Loucy (cell line): ENCODE results near the gene RHOT2.

Source experiments
- H2AFZ ChIP-seq: fragments of 200-600 bp; sonication (generic); 2 replicates; pipeline ENCODE4 v1.6.0; 2016; ENCODE audit warnings: antibody characterized with exemption, mild to moderate bottlenecking, low read length, moderate library complexity
- H3F3A ChIP-seq: fragments of 200-600 bp; 2 replicates; pipeline ENCODE4 v1.6.0; 2016; ENCODE audit warnings: antibody characterized with exemption, low read depth, mild to moderate bottlenecking
- H3K27me3 ChIP-seq: fragments of 200-600 bp; sonication (generic); 2 replicates; pipeline ENCODE4 v1.6.1; 2014; ENCODE audit warnings: low read length, mild to moderate bottlenecking; ENCODE audit not compliant: insufficient read depth, poor library complexity, severe bottlenecking
- H3K36me3 ChIP-seq: fragments of 200-600 bp; sonication (generic); 2 replicates; pipeline ENCODE4 v1.6.1; 2016; ENCODE audit warnings: low read length; ENCODE audit not compliant: insufficient read depth
- H3K4me1 ChIP-seq: fragments of 200-600 bp; sonication (generic); 2 replicates; pipeline ENCODE4 v1.5.1; 2014; ENCODE audit warnings: low read length, mild to moderate bottlenecking; ENCODE audit not compliant: insufficient read depth, poor library complexity, severe bottlenecking
- H3K4me2 ChIP-seq: fragments of 200-600 bp; sonication (generic); 2 replicates; pipeline ENCODE4 v1.6.0; 2014; ENCODE audit warnings: antibody characterized with exemption, low read length, low read depth, mild to moderate bottlenecking; ENCODE audit not compliant: poor library complexity, severe bottlenecking
- H3K4me3 ChIP-seq: fragments of 200-600 bp; sonication (generic); 2 replicates; pipeline ENCODE4 v1.5.1; 2014; ENCODE audit warnings: low read length, mild to moderate bottlenecking, mixed read lengths; ENCODE audit not compliant: poor library complexity, severe bottlenecking
- H3K79me2 ChIP-seq: fragments of 200-600 bp; sonication (generic); 2 replicates; pipeline ENCODE4 v1.6.1; 2014; ENCODE audit warnings: low read length; ENCODE audit not compliant: insufficient read depth
- H3K9ac ChIP-seq: fragments of 200-600 bp; sonication (generic); 2 replicates; pipeline ENCODE4 v1.6.0; 2014; ENCODE audit warnings: mild to moderate bottlenecking, low read depth, low read length, moderate library complexity; ENCODE audit not compliant: poor library complexity, severe bottlenecking
- H3K9me2 ChIP-seq: fragments of 200-600 bp; sonication (generic); replicated peaks from 2 replicates; pipeline ENCODE4 v1.6.1; 2016; ENCODE audit warnings: low read depth, low read length, mixed read lengths
- H3K9me3 ChIP-seq: fragments of 200-600 bp; sonication (generic); 2 replicates; pipeline ENCODE4 v1.6.1; 2014; ENCODE audit warnings: mild to moderate bottlenecking, antibody characterized with exemption, low read length, low read depth; ENCODE audit not compliant: insufficient read depth
- H4K20me1 ChIP-seq: fragments of 200-600 bp; sonication (generic); 2 replicates; pipeline ENCODE4 v1.6.0; 2014; ENCODE audit warnings: antibody characterized with exemption, low read length, mild to moderate bottlenecking; ENCODE audit not compliant: insufficient read depth, poor library complexity, severe bottlenecking
- EZH2phosphoT487 ChIP-seq: fragments of 200-600 bp; IDR thresholded peaks from 2 replicates; pipeline ENCODE4 v1.6.1; 2018; ENCODE audit warnings: antibody characterized with exemption, mild to moderate bottlenecking, moderate library complexity, borderline replicate concordance
- TF ChIP-seq, protein P1 (sequence below): fragments of 200-600 bp; sonication (generic); conservative IDR thresholded peaks from 2 replicates; pipeline ENCODE4 v1.5.1; 2014; ENCODE audit warnings: mild to moderate bottlenecking, antibody characterized with exemption, low read length

Gene RHOT2

DNA sequence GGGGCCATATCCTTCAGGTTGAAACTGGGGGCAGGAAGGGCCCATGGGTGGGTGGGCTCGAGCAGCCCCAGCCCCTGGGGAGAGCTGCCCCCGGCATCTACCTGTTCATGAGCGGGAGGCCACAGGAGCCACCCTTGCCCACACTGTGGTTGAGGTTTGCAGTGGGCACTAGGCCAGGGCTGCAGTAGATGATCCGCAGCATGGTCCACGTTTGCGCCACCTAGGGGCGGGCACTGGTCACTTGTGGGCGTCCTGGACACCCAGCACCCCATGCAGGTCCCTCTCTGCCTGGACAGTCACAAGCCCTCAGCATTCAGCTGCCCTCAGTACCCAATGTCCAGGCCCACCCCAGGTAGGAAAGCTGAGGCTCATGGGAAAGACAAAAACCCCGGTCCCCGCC, 18.0 kb downstream of the RHOT2 start:
- H4K20me1 ChIP-seq, result peaks cover 2% of the 10 kb centered on the region
- no peaks in the 10 kb centered on the region for H3K36me3 ChIP-seq
- H2AFZ ChIP-seq, result no peak overlapping the region
- no peak overlapping the region for H3K4me3 ChIP-seq
- H3K4me1 ChIP-seq, result peaks cover 9% of the 10 kb centered on the region
- no peak overlapping the region for H3K4me2 ChIP-seq
- no peaks in the 10 kb centered on the region for H3K27me3 ChIP-seq
- H3K9me3 ChIP-seq, result no peaks in the 10 kb centered on the region
- no peaks in the 10 kb centered on the region for H3K9me2 ChIP-seq
- no peak overlapping the region for H3K9ac ChIP-seq
- H3F3A ChIP-seq, result no peaks in the 10 kb centered on the region
- peaks cover 20% of the 10 kb centered on the region for H3K79me2 ChIP-seq
- TF ChIP-seq EZH2phosphoT487, result no peak
- TF ChIP-seq, protein P1, sequence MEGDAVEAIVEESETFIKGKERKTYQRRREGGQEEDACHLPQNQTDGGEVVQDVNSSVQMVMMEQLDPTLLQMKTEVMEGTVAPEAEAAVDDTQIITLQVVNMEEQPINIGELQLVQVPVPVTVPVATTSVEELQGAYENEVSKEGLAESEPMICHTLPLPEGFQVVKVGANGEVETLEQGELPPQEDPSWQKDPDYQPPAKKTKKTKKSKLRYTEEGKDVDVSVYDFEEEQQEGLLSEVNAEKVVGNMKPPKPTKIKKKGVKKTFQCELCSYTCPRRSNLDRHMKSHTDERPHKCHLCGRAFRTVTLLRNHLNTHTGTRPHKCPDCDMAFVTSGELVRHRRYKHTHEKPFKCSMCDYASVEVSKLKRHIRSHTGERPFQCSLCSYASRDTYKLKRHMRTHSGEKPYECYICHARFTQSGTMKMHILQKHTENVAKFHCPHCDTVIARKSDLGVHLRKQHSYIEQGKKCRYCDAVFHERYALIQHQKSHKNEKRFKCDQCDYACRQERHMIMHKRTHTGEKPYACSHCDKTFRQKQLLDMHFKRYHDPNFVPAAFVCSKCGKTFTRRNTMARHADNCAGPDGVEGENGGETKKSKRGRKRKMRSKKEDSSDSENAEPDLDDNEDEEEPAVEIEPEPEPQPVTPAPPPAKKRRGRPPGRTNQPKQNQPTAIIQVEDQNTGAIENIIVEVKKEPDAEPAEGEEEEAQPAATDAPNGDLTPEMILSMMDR, result peak; percentile 45

DNA sequence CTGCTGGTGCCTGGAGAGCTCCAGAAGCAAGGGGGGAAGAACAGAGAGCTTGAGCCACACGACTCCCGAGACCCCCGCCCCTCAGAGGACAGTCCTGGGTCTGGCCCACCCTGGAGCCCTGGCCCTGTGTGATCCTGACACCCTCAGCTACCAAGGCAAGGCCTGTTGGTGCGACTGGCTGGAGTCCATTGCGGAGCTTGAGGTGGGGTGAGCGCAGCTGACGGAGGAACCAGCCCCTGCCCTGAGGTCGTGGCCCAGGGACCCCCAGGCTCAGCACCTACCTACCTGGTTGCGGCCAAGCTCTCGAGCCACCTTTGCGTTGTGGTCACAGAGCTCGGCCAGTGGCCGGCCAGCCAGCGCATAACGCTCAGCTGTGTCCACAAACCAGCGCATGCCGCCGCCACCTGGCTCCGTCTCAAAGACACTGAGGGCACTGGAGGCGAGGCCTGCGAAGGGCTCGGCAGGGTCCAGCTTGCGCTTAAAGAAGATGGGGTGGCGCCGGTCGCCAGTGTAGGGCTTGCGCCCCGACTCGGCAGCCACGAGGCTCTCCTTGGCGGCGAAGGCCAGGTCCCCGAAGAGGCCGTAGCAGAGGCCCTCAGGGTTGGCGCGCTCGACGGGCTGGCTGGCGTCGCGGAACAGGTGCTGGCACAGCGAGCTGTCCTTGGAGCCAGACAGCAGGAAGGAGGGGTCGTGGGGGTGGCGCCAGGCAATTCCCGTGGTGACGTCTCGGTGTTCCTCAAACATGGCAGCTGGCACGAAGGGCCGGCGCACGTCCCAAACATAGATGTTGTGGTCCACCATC, 18.7 kb downstream of the RHOT2 start:
- Histone ChIP-seq H3F3A (no peaks in the 10 kb centered on the region), H3K79me2 (peaks cover 13% of the 10 kb centered on the region), H4K20me1 (no peaks in the 10 kb centered on the region), H3K9me3 (no peaks in the 10 kb centered on the region), H3K4me1 (peaks cover 9% of the 10 kb centered on the region), H3K36me3 (no peaks in the 10 kb centered on the region), H3K4me3 (no peak overlapping the region), H3K9ac (no peak overlapping the region), H3K4me2 (no peak overlapping the region), H2AFZ (no peak overlapping the region), H3K27me3 (no peaks in the 10 kb centered on the region), H3K9me2 (no peaks in the 10 kb centered on the region)
- TF ChIP-seq, protein P1, result no peak
- no peak for TF ChIP-seq EZH2phosphoT487

DNA sequence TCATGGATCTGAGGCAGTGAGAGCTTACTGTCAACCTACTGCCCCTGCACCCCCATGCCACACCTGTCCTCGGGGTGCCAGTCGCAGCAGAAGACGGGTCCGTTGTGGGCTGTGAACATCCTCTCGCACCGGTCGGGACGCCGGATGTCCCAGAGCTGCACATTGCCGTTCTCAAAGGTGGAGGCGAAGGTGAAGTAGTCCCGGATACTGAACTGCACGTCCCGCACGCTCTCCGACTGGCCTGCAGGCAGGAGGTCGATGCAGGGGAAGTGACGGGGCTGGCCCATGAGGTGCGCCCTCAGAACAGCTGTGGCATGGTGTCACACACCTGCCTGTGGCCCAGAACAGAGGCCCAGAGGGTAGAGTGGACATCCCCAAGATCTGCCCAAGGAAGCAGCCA, 19.6 kb downstream of the RHOT2 start:
- Histone ChIP-seq H3K27me3 (no peaks in the 10 kb centered on the region), H3K9me2 (no peaks in the 10 kb centered on the region), H3K79me2 (peaks cover 8% of the 10 kb centered on the region), H3K4me2 (no peak overlapping the region), H3K9me3 (no peaks in the 10 kb centered on the region), H3K9ac (no peak overlapping the region), H3F3A (no peaks in the 10 kb centered on the region), H3K4me3 (no peak overlapping the region), H3K36me3 (no peaks in the 10 kb centered on the region), H2AFZ (no peak overlapping the region), H4K20me1 (no peaks in the 10 kb centered on the region), H3K4me1 (peaks cover 9% of the 10 kb centered on the region)
- TF ChIP-seq, protein P1, result no peak
